MG63 (cell line): ENCODE results near the gene OPCML. TPM values are rescaled to one million over a fixed set of nuclear protein-coding genes. Genes with fewer than 3 reads are reported as not detected.

ENCODE experiments used
- DNase-seq: peaks from one replicate; pipeline ENCODE4 v3.0.0-alpha.2; 2020
- H3K27me3 ChIP-seq: fragments of 250-450 bp; sonication (Bioruptor Pico); 2 replicates; pipeline ENCODE4 v1.5.1; 2020; ENCODE audit warnings: mild to moderate bottlenecking, moderate library complexity
- H3K36me3 ChIP-seq: fragments of 250-450 bp; sonication (Bioruptor Pico); 2 replicates; pipeline ENCODE4 v1.5.1; 2020; ENCODE audit warnings: mild to moderate bottlenecking, moderate library complexity
- H3K4me3 ChIP-seq: fragments of 250-450 bp; sonication (Bioruptor Pico); 2 replicates; pipeline ENCODE4 v1.5.1; 2020; ENCODE audit warnings: mild to moderate bottlenecking, moderate library complexity
- H3K9me3 ChIP-seq: fragments of 250-450 bp; sonication (Bioruptor Pico); 2 replicates; pipeline ENCODE4 v1.5.1; 2020; ENCODE audit warnings: mild to moderate bottlenecking, moderate library complexity
- total RNA-seq: library from RNA; depleted of rRNA; stranded (reverse); fragments of >200 nt; shearing (Covaris generic); gene quantifications from 2 replicates; pipeline ENCODE4 v1.2.3, GENCODE V29; 2014; ENCODE audit warnings: low replicate concordance

OPCML gene
- total RNA-seq, 1 experiment from 2014 or later: not detected

- no peaks in the 10 kb centered on the region for H3K36me3 ChIP-seq
- no peaks in the 10 kb centered on the region for H3K9me3 ChIP-seq
- no peak overlapping the region for H3K4me3 ChIP-seq
- DNase-seq: no peak
- H3K27me3 ChIP-seq: no peaks in the 10 kb centered on the region
Observed at GRCh38 chr11:133548641-133549040, 16.3 kb upstream of the OPCML start.

GRCh38 chr11:133547808-133548494 lies 15.7 kb upstream of the OPCML start:
- no peaks in the 10 kb centered on the region for H3K36me3 ChIP-seq
- no peaks in the 10 kb centered on the region for H3K27me3 ChIP-seq
- H3K9me3 ChIP-seq: no peaks in the 10 kb centered on the region
- H3K4me3 ChIP-seq: no peak overlapping the region
- no peak for DNase-seq

- H3K36me3 ChIP-seq: no peaks in the 10 kb centered on the region
- no peaks in the 10 kb centered on the region for H3K27me3 ChIP-seq
- no peaks in the 10 kb centered on the region for H3K9me3 ChIP-seq
- no peak for DNase-seq
- H3K4me3 ChIP-seq: no peak overlapping the region
Observed at GRCh38 chr11:133545199-133545803, 13.0 kb upstream of the OPCML start.

DNA sequence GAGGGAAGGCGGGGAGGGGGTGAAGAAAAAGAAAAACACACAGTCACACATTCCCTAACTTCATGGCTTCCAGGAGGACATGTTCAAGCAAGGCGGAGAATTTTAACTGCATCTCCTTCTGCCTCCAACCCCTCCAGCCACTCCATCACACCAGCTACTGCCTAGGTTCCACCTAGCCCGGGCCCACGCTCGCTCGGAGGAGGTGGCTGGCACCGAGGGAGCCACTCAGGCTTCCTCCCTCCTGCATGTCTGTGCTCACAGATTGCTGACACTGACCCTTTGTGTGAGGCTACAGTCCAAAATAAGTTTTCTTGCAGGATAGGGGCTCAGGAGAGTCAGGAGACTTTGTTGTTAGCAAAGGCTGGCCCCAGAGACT lies 9.4 kb upstream of the OPCML start:
- H3K9me3 ChIP-seq: no peaks in the 10 kb centered on the region
- DNase-seq: no peak
- H3K4me3 ChIP-seq: no peak overlapping the region
- no peaks in the 10 kb centered on the region for H3K36me3 ChIP-seq
- no peaks in the 10 kb centered on the region for H3K27me3 ChIP-seq

DNA sequence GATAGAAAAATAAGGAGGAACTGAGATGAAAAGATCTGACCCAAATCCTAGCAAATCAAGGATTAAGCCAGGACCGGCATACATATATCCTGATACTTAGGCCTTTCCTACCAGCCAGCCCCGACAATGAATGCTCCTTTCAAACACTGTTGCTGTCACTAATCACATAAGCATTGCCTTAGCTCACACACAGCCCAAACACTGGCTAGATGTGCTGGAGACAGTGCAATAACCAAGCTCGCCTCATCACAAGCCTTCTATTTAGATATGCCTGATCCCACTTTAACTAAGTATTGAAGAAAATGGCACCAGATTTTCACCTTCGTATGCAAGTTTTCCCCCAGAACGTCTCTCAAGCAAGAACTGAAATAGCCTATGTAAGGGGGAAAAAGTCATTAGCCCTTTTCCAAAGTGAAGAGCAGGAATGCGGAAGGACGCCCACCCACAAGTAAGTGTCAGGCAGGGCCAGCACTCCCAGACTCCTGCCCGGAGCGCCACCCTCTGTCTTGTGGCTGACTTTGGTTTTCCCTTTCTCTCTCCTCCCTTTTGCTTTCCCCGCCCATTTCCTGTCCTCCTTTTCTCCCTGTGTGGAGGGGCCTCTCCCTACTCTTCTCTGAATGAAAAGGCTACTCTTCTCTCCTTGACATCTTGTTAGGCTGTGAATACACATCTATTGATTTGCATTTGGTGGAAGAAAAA lies 8.9 kb upstream of the OPCML start:
- Histone ChIP-seq H3K9me3 (no peaks in the 10 kb centered on the region), H3K4me3 (no peak overlapping the region), H3K36me3 (no peaks in the 10 kb centered on the region), H3K27me3 (no peaks in the 10 kb centered on the region)
- DNase-seq: no peak

- Histone ChIP-seq H3K36me3 (no peaks in the 10 kb centered on the region), H3K4me3 (no peak overlapping the region), H3K27me3 (peaks cover 17% of the 10 kb centered on the region), H3K9me3 (no peaks in the 10 kb centered on the region)
- DNase-seq: no peak
Observed at GRCh38 chr11:133536198-133536597, 3.9 kb upstream of the OPCML start.

DNA sequence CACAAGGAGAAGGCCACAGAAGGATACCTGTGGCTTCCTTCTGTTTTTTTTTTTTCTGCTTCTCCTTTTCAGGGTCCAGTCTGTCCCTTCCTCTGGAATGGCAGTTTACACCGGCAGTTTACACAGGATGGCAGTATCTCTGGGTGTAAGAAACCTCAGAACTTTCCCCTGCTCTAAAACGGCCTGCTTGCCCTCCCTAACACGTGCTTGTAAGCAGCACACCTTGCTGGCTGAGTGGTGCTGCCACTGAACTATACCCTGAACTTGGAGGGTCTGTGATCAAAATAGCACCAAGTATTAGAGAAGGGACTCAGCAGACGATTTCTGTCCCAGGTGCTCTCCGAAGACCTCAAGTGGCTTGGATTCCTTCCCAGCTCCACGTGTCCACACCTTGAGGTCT lies 904 bp upstream of the OPCML start:
- no peak for DNase-seq
- H3K27me3 ChIP-seq: peaks cover 20% of the 10 kb centered on the region
- no peaks in the 10 kb centered on the region for H3K36me3 ChIP-seq

GRCh38 chr11:133531458-133531857 lies 843 bp downstream of the OPCML start:
- no peak for DNase-seq
- H3K4me3 ChIP-seq: no peak overlapping the region
- H3K27me3 ChIP-seq: peaks cover 20% of the 10 kb centered on the region
- no peaks in the 10 kb centered on the region for H3K36me3 ChIP-seq
- no peaks in the 10 kb centered on the region for H3K9me3 ChIP-seq

More for the DNA sequence above, 904 bp upstream of the OPCML start:
- Histone ChIP-seq H3K9me3 (no peaks in the 10 kb centered on the region), H3K4me3 (no peak overlapping the region)

- H3K9me3 ChIP-seq: no peaks in the 10 kb centered on the region
Observed at GRCh38 chr11:133530501-133530835, 1.8 kb downstream of the OPCML start.

GRCh38 chr11:133529807-133530500 lies 2.3 kb downstream of the OPCML start:
- peaks cover 20% of the 10 kb centered on the region for H3K27me3 ChIP-seq
- no peak for DNase-seq
- no peaks in the 10 kb centered on the region for H3K9me3 ChIP-seq
- H3K36me3 ChIP-seq: no peaks in the 10 kb centered on the region
- no peak overlapping the region for H3K4me3 ChIP-seq

More at GRCh38 chr11:133530501-133530835, 1.8 kb downstream of the OPCML start:
- no peak for DNase-seq
- Histone ChIP-seq H3K36me3 (no peaks in the 10 kb centered on the region), H3K27me3 (peaks cover 20% of the 10 kb centered on the region), H3K4me3 (no peak overlapping the region)

DNA sequence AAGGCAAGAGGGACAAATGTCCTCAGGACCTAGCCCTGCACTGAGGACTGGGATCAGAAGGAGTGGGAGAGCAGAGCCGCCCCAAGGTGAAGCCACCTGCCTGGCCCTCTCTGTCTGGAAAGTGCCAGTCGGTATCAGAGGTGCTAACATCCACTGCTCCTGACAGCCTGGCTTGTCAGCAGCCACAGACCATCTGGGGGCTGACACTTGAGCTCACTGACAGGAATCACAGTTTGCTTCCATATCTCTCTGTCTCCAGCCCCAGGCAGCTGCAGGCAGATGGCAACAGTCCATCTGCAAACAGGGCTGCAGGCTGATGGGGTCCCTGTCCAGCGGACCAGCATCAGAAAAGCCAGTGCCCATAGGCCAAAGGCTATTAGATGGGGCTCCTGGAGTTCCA lies 5.5 kb downstream of the OPCML start:
- no peaks in the 10 kb centered on the region for H3K9me3 ChIP-seq

DNA sequence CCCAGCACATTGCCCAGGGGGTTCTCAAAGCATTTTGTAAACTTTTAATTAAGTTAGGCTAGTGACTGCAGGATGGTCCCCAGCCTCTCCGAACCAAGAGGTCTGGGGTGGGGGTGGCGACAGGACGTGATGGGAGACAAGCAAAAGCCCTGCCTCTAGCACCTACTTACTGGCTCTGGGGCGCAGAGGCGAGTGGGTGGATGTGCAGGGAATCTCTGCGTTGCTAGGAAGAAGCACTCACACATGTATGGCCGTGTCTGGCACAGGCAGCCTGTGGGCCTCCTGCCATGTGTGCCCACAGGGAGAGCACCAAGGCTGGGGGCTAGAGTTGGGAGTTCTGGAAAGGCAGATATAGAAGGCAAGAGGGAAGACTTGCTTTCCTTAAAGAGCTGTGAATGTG lies 6.3 kb downstream of the OPCML start:
- H3K4me3 ChIP-seq: no peak overlapping the region
- peaks cover 2% of the 10 kb centered on the region; the same call in 1 of the 2 replicates for H3K27me3 ChIP-seq
- DNase-seq: no peak
- no peaks in the 10 kb centered on the region for H3K9me3 ChIP-seq
- no peaks in the 10 kb centered on the region for H3K36me3 ChIP-seq

More for the DNA sequence above, 5.5 kb downstream of the OPCML start:
- Histone ChIP-seq H3K4me3 (no peak overlapping the region), H3K27me3 (peaks cover 7% of the 10 kb centered on the region), H3K36me3 (no peaks in the 10 kb centered on the region)
- DNase-seq: no peak

GRCh38 chr11:133524488-133524887 lies 7.8 kb downstream of the OPCML start:
- Histone ChIP-seq H3K27me3 (no peaks in the 10 kb centered on the region), H3K9me3 (no peaks in the 10 kb centered on the region), H3K36me3 (no peaks in the 10 kb centered on the region), H3K4me3 (no peak overlapping the region)
- DNase-seq: no peak

GRCh38 chr11:133522344-133522743 lies 10.0 kb downstream of the OPCML start:
- H3K27me3 ChIP-seq: no peaks in the 10 kb centered on the region
- H3K9me3 ChIP-seq: no peaks in the 10 kb centered on the region
- no peaks in the 10 kb centered on the region for H3K36me3 ChIP-seq
- no peak for DNase-seq
- H3K4me3 ChIP-seq: no peak overlapping the region

GRCh38 chr11:133521502-133521901 lies 10.8 kb downstream of the OPCML start:
- no peak for DNase-seq
- Histone ChIP-seq H3K9me3 (no peaks in the 10 kb centered on the region), H3K4me3 (no peak overlapping the region), H3K36me3 (no peaks in the 10 kb centered on the region), H3K27me3 (no peaks in the 10 kb centered on the region)

- Histone ChIP-seq H3K36me3 (no peaks in the 10 kb centered on the region), H3K9me3 (no peaks in the 10 kb centered on the region), H3K4me3 (no peak overlapping the region), H3K27me3 (no peaks in the 10 kb centered on the region)
- DNase-seq: peak; percentile 6
Observed at GRCh38 chr11:133520707-133521106, 11.6 kb downstream of the OPCML start.

DNA sequence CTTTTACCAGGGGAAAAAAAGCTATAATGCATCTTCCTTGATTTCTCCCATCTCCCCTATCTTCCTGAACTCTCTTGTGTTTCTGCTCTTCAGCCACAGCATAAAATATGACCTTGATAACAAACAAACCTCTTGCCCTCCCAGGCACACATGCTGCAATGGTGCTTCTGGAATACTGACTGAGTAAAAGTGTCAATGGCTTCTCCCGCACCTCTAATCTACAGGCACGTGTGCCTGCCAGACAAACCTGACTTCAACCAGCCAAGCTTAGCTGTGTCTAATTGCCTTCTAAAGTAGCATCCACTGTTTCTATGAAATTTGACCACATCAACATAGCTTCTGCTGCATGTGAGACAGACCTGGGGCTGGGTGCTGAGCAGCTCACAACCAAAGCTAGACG lies 12.7 kb downstream of the OPCML start:
- Histone ChIP-seq H3K4me3 (no peak overlapping the region), H3K9me3 (no peaks in the 10 kb centered on the region), H3K27me3 (no peaks in the 10 kb centered on the region), H3K36me3 (no peaks in the 10 kb centered on the region)
- no peak for DNase-seq
